ENCODE measurements around the gene SAMD7. TPM values are rescaled to one million over a fixed set of nuclear protein-coding genes. Genes with fewer than 3 reads are reported as not detected.

The SAMD7 gene
- polyA plus RNA-seq, 3 donors, result not detected

DNA sequence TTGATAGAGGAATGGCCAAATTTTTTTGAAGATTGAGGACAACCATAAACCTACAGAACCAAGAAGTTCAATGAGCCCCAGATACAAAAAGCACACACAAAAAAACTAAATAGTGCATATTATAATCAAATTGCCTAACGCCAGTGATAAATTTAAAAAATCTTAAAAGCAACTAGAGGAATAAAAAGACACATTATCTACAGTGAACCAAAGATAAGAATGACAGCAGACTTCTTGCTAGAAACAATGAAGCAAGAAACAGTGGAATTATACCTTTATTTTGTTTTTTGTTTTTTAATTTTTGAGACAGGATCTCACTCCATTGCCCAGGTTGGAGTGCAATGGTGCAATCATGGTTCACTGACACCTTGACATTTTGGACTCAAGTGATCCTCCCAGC lies 9.9 kb upstream of the SAMD7 start:
- H3K27ac Mint-ChIP-seq, result no peak overlapping the region
- H3K27me3 Mint-ChIP-seq (ENCODE audit: low read depth in 3 of 3), result peaks cover 0 to 3% (median 0%) of the 10 kb centered on the region in 3 donors
- Histone ChIP-seq H3K4me2 (replicated peaks; ENCODE audit: extremely low read depth, low read length, poor library complexity, severe bottlenecking) (no peak overlapping the region), H3K36me3 (replicated peaks in 1 of 2; ENCODE audit: control insufficient read depth in 1 of 2, insufficient read depth in 2 of 2, low read length in 2 of 2) (no peaks in the 10 kb centered on the region), H2AFZ (ENCODE audit: insufficient read depth, low read depth, low read length, poor library complexity, severe bottlenecking) (no peak overlapping the region), H3K79me2 (ENCODE audit: insufficient read depth, low read length) (no peaks in the 10 kb centered on the region), H3K4me1 (ENCODE audit: control insufficient read depth in 1 of 2, insufficient read depth in 2 of 2, low read length in 2 of 2) (no peaks in the 10 kb centered on the region), H3K4me3 (replicated peaks in 1 of 3; ENCODE audit: low read depth in 2 of 3, low read length in 3 of 3) (no peak overlapping the region), H3K9ac (ENCODE audit: insufficient read depth, low read length, poor library complexity, severe bottlenecking) (no peak overlapping the region), H4K20me1 (ENCODE audit: insufficient read depth, low read length) (no peaks in the 10 kb centered on the region), H3K27ac (ENCODE audit: low read depth in 1 of 2, low read length in 2 of 2) (no peak overlapping the region), H3K27me3 (ENCODE audit: control insufficient read depth in 2 of 2, insufficient read depth in 2 of 2, low read length in 2 of 2) (no peaks in the 10 kb centered on the region), H3K9me3 (replicated peaks in 1 of 2; ENCODE audit: control insufficient read depth in 1 of 2, insufficient read depth in 1 of 2, low read length in 2 of 2) (peaks cover 27 to 30% of the 10 kb centered on the region in 2 donors)
- H3K36me3 Mint-ChIP-seq, result no peaks in the 10 kb centered on the region
- WGBS (ENCODE audit: insufficient coverage), result no CpG with 5 or more reads among the region's 1 CpG
- H3K9me3 Mint-ChIP-seq, result peaks cover 12 to 46% (median 28%) of the 10 kb centered on the region in 7 donors
- intact Hi-C loops (cut with micrococcal nuclease), result no loop called here
- TF ChIP-seq, protein P1, sequence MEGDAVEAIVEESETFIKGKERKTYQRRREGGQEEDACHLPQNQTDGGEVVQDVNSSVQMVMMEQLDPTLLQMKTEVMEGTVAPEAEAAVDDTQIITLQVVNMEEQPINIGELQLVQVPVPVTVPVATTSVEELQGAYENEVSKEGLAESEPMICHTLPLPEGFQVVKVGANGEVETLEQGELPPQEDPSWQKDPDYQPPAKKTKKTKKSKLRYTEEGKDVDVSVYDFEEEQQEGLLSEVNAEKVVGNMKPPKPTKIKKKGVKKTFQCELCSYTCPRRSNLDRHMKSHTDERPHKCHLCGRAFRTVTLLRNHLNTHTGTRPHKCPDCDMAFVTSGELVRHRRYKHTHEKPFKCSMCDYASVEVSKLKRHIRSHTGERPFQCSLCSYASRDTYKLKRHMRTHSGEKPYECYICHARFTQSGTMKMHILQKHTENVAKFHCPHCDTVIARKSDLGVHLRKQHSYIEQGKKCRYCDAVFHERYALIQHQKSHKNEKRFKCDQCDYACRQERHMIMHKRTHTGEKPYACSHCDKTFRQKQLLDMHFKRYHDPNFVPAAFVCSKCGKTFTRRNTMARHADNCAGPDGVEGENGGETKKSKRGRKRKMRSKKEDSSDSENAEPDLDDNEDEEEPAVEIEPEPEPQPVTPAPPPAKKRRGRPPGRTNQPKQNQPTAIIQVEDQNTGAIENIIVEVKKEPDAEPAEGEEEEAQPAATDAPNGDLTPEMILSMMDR (IDR thresholded peaks at IDR 0.05), result no peak
- no peak for DNase-seq
- no peak overlapping the region for H3K4me3 Mint-ChIP-seq
- H3K4me1 Mint-ChIP-seq, result no peaks in the 10 kb centered on the region

DNA sequence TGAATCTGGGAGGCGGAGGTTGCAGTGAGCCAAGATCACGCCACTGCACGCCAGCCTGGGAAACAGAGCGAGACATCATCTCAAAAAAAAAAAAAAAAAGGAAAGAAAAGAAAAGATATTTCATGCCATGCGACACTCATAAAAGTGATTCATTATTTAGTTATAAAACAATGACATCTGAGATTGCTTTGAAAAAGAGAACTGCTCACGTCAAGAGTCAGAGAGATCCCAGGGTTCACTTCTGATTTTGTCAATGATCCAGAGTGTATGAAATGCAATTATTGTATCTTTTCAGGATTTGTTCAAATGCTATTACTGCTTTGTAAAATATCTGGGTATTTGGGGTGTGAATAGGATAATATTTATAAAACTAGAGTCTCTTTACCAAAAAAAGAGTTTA lies 6.0 kb upstream of the SAMD7 start:
- Histone ChIP-seq H3K9me3 (replicated peaks in 1 of 2; ENCODE audit: control insufficient read depth in 1 of 2, insufficient read depth in 1 of 2, low read length in 2 of 2) (peaks cover 27 to 30% of the 10 kb centered on the region in 2 donors), H3K27me3 (ENCODE audit: control insufficient read depth in 2 of 2, insufficient read depth in 2 of 2, low read length in 2 of 2) (no peaks in the 10 kb centered on the region), H3K9ac (ENCODE audit: insufficient read depth, low read length, poor library complexity, severe bottlenecking) (no peak overlapping the region), H3K27ac (ENCODE audit: low read depth in 1 of 2, low read length in 2 of 2) (no peak overlapping the region), H3K4me1 (ENCODE audit: control insufficient read depth in 1 of 2, insufficient read depth in 2 of 2, low read length in 2 of 2) (peaks cover 0 to 11% of the 10 kb centered on the region in 2 donors), H3K36me3 (replicated peaks in 1 of 2; ENCODE audit: control insufficient read depth in 1 of 2, insufficient read depth in 2 of 2, low read length in 2 of 2) (no peaks in the 10 kb centered on the region), H3K4me2 (replicated peaks; ENCODE audit: extremely low read depth, low read length, poor library complexity, severe bottlenecking) (no peak overlapping the region), H4K20me1 (ENCODE audit: insufficient read depth, low read length) (no peaks in the 10 kb centered on the region), H2AFZ (ENCODE audit: insufficient read depth, low read depth, low read length, poor library complexity, severe bottlenecking) (no peak overlapping the region), H3K4me3 (replicated peaks in 1 of 3; ENCODE audit: low read depth in 2 of 3, low read length in 3 of 3) (no peak overlapping the region), H3K79me2 (ENCODE audit: insufficient read depth, low read length) (no peaks in the 10 kb centered on the region)
- Mint-ChIP-seq H3K4me3 (no peak overlapping the region), H3K9me3 (peaks cover 10 to 36% (median 24%) of the 10 kb centered on the region in 7 donors), H3K27ac (no peak overlapping the region), H3K36me3 (no peaks in the 10 kb centered on the region), H3K27me3 (ENCODE audit: low read depth in 3 of 3) (peaks cover 0 to 5% (median 2%) of the 10 kb centered on the region in 3 donors), H3K4me1 (peaks cover 6% of the 10 kb centered on the region)
- DNase-seq, result no peak
- WGBS (ENCODE audit: insufficient coverage), result 79% methylated on average over 2 of the region's 6 CpGs
- TF ChIP-seq, protein P1 (IDR thresholded peaks at IDR 0.05), result no peak
- intact Hi-C loops (cut with micrococcal nuclease), result no loop called here
